SK-N-SH treated with all-trans-retinoic acid at 6 μM for 48 hours (cell line): ENCODE data around the gene ALPL.

Experiments used
- BACH2 ChIP-seq: fragments of 250-450 bp; sonication (Bioruptor Pico); IDR thresholded peaks from 2 replicates; pipeline ENCODE4 v1.9.0; 2021; ENCODE audit warnings: mild to moderate bottlenecking, borderline replicate concordance
- OSR1 ChIP-seq: fragments of 250-450 bp; sonication (Bioruptor Pico); IDR thresholded peaks from 2 replicates; pipeline ENCODE4 v1.8.0; 2022; ENCODE audit warnings: moderate library complexity, mild to moderate bottlenecking, inconsistent platforms
- TOX ChIP-seq: fragments of 250-450 bp; sonication (Bioruptor Pico); IDR thresholded peaks from 2 replicates; pipeline ENCODE4 v1.8.0; 2021; ENCODE audit warnings: mild to moderate bottlenecking, moderate library complexity, borderline replicate concordance
- ZNF565 ChIP-seq: fragments of 450-650 bp; formaldehyde crosslinking; conservative IDR thresholded peaks from 2 replicates; pipeline ENCODE4 v1.5.0; 2020; ENCODE audit warnings: low read depth, mild to moderate bottlenecking, moderate library complexity
- TF ChIP-seq, protein P1 (sequence below): fragments of 250-450 bp; sonication (Bioruptor Pico); IDR thresholded peaks from 2 replicates; pipeline ENCODE4 v1.5.0; 2020; ENCODE audit warnings: mild to moderate bottlenecking, moderate library complexity
- TF ChIP-seq, protein P2 (sequence below): fragments of 250-450 bp; sonication (Bioruptor Pico); IDR thresholded peaks from 2 replicates; pipeline ENCODE4 v1.8.0; 2021; ENCODE audit warnings: low read depth, mild to moderate bottlenecking, moderate library complexity, borderline replicate concordance
- TF ChIP-seq, protein P3 (sequence below): fragments of 250-450 bp; sonication (Bioruptor Pico); IDR thresholded peaks from 2 replicates; pipeline ENCODE4 v1.5.1; 2020; ENCODE audit warnings: low read depth, mild to moderate bottlenecking, moderate library complexity

DNA sequence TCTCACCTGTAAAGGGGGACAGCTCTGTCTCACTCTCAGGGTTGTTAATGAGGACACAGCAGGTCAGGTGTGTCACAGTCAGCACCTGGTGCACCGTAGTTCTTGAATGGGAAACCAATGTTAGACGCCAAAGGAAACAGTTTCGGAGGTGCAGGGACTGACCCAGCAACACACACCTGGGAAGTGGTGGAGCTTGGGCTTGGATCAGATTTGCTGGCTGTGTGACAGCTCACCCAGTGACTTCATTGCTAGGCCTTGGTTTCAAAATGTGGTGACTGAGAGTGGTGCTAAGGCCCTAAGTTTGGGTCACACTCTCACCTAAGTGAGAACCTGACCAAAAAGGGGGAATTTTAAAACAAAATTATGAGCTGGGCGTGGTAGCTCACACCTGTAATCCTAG is 34.9 kb downstream of the ALPL start:
- TF ChIP-seq, protein P1, sequence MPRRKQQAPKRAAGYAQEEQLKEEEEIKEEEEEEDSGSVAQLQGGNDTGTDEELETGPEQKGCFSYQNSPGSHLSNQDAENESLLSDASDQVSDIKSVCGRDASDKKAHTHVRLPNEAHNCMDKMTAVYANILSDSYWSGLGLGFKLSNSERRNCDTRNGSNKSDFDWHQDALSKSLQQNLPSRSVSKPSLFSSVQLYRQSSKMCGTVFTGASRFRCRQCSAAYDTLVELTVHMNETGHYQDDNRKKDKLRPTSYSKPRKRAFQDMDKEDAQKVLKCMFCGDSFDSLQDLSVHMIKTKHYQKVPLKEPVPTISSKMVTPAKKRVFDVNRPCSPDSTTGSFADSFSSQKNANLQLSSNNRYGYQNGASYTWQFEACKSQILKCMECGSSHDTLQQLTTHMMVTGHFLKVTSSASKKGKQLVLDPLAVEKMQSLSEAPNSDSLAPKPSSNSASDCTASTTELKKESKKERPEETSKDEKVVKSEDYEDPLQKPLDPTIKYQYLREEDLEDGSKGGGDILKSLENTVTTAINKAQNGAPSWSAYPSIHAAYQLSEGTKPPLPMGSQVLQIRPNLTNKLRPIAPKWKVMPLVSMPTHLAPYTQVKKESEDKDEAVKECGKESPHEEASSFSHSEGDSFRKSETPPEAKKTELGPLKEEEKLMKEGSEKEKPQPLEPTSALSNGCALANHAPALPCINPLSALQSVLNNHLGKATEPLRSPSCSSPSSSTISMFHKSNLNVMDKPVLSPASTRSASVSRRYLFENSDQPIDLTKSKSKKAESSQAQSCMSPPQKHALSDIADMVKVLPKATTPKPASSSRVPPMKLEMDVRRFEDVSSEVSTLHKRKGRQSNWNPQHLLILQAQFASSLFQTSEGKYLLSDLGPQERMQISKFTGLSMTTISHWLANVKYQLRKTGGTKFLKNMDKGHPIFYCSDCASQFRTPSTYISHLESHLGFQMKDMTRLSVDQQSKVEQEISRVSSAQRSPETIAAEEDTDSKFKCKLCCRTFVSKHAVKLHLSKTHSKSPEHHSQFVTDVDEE (CRISPR knock-in tag) = no peak
- TF ChIP-seq ZNF565 (CRISPR knock-in tag) (no peak), TOX (CRISPR knock-in tag) (no peak), BACH2 (no peak), OSR1 (CRISPR knock-in tag) (no peak)
- TF ChIP-seq, protein P2, sequence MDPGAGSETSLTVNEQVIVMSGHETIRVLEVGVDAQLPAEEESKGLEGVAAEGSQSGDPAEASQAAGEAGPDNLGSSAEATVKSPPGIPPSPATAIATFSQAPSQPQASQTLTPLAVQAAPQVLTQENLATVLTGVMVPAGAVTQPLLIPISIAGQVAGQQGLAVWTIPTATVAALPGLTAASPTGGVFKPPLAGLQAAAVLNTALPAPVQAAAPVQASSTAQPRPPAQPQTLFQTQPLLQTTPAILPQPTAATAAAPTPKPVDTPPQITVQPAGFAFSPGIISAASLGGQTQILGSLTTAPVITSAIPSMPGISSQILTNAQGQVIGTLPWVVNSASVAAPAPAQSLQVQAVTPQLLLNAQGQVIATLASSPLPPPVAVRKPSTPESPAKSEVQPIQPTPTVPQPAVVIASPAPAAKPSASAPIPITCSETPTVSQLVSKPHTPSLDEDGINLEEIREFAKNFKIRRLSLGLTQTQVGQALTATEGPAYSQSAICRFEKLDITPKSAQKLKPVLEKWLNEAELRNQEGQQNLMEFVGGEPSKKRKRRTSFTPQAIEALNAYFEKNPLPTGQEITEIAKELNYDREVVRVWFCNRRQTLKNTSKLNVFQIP (CRISPR knock-in tag) = no peak
- TF ChIP-seq, protein P3, sequence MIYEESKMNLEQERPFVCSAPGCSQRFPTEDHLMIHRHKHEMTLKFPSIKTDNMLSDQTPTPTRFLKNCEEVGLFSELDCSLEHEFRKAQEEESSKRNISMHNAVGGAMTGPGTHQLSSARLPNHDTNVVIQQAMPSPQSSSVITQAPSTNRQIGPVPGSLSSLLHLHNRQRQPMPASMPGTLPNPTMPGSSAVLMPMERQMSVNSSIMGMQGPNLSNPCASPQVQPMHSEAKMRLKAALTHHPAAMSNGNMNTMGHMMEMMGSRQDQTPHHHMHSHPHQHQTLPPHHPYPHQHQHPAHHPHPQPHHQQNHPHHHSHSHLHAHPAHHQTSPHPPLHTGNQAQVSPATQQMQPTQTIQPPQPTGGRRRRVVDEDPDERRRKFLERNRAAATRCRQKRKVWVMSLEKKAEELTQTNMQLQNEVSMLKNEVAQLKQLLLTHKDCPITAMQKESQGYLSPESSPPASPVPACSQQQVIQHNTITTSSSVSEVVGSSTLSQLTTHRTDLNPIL (CRISPR knock-in tag) = no peak
